OCI-LY7 (cell line): ENCODE measurements around the gene TMEM242. TPM values are rescaled to one million over a fixed set of nuclear protein-coding genes. Genes with fewer than 3 reads are reported as not detected.

Experiments used
- BruUV-seq: library from RNA; stranded (reverse); fragments of 400-500 nt; replicated peaks from 2 replicates; lab custom pipeline; 2021; lab: Mats Ljungman, UMichigan
- CTCF ChIA-PET: fragments of 300-600 bp; sonication (Branson Sonifier 250); formaldehyde crosslinking; loops from one replicate; lab custom pipeline; 2022; ENCODE audit warnings: antibody characterized with exemption; ENCODE audit not compliant: unreplicated experiment; lab: Charles Lee
- POLR2A ChIA-PET: fragments of 300-600 bp; sonication (Branson Sonifier 250); formaldehyde crosslinking; loops from one replicate; lab custom pipeline; 2022; ENCODE audit warnings: antibody characterized with exemption; lab: Charles Lee
- DNase-seq: peaks from one replicate; pipeline ENCODE4 v3.0.0-alpha.2; 2015; ENCODE audit warnings: low spot score
- H2AFZ ChIP-seq: fragments of 200-600 bp; sonication (generic), shearing (Covaris generic); 2 replicates; pipeline ENCODE4 v1.6.1; 2014; ENCODE audit warnings: mild to moderate bottlenecking, antibody characterized with exemption, low read length, moderate library complexity
- H3K27ac ChIP-seq: fragments of 200-600 bp; sonication (generic); 2 replicates; pipeline ENCODE4 v1.5.1; 2014; ENCODE audit warnings: mixed run types, low read depth, mild to moderate bottlenecking, moderate library complexity, low read length, inconsistent platforms; ENCODE audit not compliant: poor library complexity, severe bottlenecking
- H3K36me3 ChIP-seq: fragments of 200-600 bp; sonication (generic); 2 replicates; pipeline ENCODE4 v1.6.1; 2014; ENCODE audit warnings: mild to moderate bottlenecking, antibody characterized with exemption, low read length, moderate library complexity, mixed read lengths; ENCODE audit not compliant: insufficient read depth
- H3K4me1 ChIP-seq: fragments of 200-600 bp; sonication (generic); 2 replicates; pipeline ENCODE4 v1.5.1; 2014; ENCODE audit warnings: mild to moderate bottlenecking, low read length; ENCODE audit not compliant: insufficient read depth, poor library complexity, severe bottlenecking
- H3K4me2 ChIP-seq: fragments of 200-600 bp; sonication (generic); 2 replicates; pipeline ENCODE4 v1.6.1; 2014; ENCODE audit warnings: mild to moderate bottlenecking, low read length
- H3K4me3 ChIP-seq: fragments of 200-600 bp; sonication (generic); 2 replicates; pipeline ENCODE4 v1.5.1; 2014; ENCODE audit warnings: mild to moderate bottlenecking, low read depth, low read length; ENCODE audit not compliant: poor library complexity, severe bottlenecking
- H3K79me2 ChIP-seq: fragments of 200-600 bp; sonication (generic); 2 replicates; pipeline ENCODE4 v1.6.1; 2016; ENCODE audit warnings: low read depth, mild to moderate bottlenecking, low read length, moderate library complexity, mixed read lengths; ENCODE audit not compliant: insufficient read depth
- H3K9me2 ChIP-seq: fragments of 200-600 bp; sonication (generic); 2 replicates; pipeline ENCODE4 v1.6.1; 2016; ENCODE audit warnings: mild to moderate bottlenecking, low read length, mixed read lengths; ENCODE audit not compliant: insufficient read depth
- H3K9me3 ChIP-seq: fragments of 200-600 bp; sonication (generic); 2 replicates; pipeline ENCODE4 v1.6.1; 2014; ENCODE audit warnings: mild to moderate bottlenecking, mixed run types, low read length, mixed read lengths
- H4K20me1 ChIP-seq: fragments of 200-600 bp; sonication (generic); 2 replicates; pipeline ENCODE4 v1.6.1; 2014; ENCODE audit warnings: mild to moderate bottlenecking, antibody characterized with exemption, low read length, moderate library complexity, mixed read lengths; ENCODE audit not compliant: insufficient read depth
- CTCF ChIP-seq: fragments of 200-600 bp; sonication (generic); conservative IDR thresholded peaks from 2 replicates; pipeline ENCODE4 v1.5.1; 2014; ENCODE audit warnings: mild to moderate bottlenecking, antibody characterized with exemption, low read length, moderate library complexity, mixed read lengths
- EZH2phosphoT487 ChIP-seq: fragments of 200-600 bp; sonication (generic); IDR thresholded peaks from 2 replicates; pipeline ENCODE4 v1.6.1; 2018; ENCODE audit warnings: low read depth, borderline replicate concordance, mild to moderate bottlenecking, mixed run types, antibody characterized with exemption, low read length, moderate library complexity, mixed read lengths
- intact Hi-C: fragments of 100-400 bp; cut with micrococcal nuclease; formaldehyde crosslinking; loops from one replicate; pipeline ENCODE4 v1.10.0; 2022; ENCODE audit not compliant: unreplicated experiment
- total RNA-seq, 2 experiments: library from RNA; depleted of rRNA in 1 of 2; stranded (reverse); fragments of >200 nt in 1 of 2; shearing (Covaris generic) in 1 of 2; gene quantifications; 2 replicates each; pipeline ENCODE4 v1.2.3, GENCODE V29; 2014 to 2022

The TMEM242 gene
- total RNA-seq, 2 experiments from 2014 or later, result 4.5 to 9.2 TPM

- Histone ChIP-seq H2AFZ (no peak overlapping the region), H3K79me2 (no peaks in the 10 kb centered on the region), H3K4me2 (no peak overlapping the region), H3K9me3 (peaks cover 7% of the 10 kb centered on the region; the same call in 1 of the 2 replicates), H3K9me2 (no peaks in the 10 kb centered on the region), H4K20me1 (no peaks in the 10 kb centered on the region), H3K27ac (no peak overlapping the region), H3K4me3 (no peak overlapping the region), H3K36me3 (no peaks in the 10 kb centered on the region), H3K4me1 (no peaks in the 10 kb centered on the region)
- no TSS peak for BruUV-seq
- ChIA-PET POLR2A (interaction anchor here (0.5 kb wide), 1 partner anchor 21 kb away, joined by 3 read pairs; no protein-coding TSS in a partner anchor), CTCF (no interaction called here)
- DNase-seq, result no peak
- intact Hi-C loops, result no loop called here
- TF ChIP-seq CTCF (no peak), EZH2phosphoT487 (no peak)
These were observed 79.1 kb downstream of the TMEM242 start for GRCh38 chr6:157244175-157244574.

- intact Hi-C loops, result no loop called here
- no peaks in the 10 kb centered on the region for H3K36me3 ChIP-seq
- ChIA-PET POLR2A (no interaction called here), CTCF (no interaction called here)
- no TSS peak for BruUV-seq
- H3K9me3 ChIP-seq, result no peaks in the 10 kb centered on the region
- H3K27ac ChIP-seq, result no peak overlapping the region
- H3K4me1 ChIP-seq, result no peaks in the 10 kb centered on the region
- no peak for DNase-seq
- no peaks in the 10 kb centered on the region for H3K79me2 ChIP-seq
- H3K4me2 ChIP-seq, result no peak overlapping the region
- no peak overlapping the region for H3K4me3 ChIP-seq
- H2AFZ ChIP-seq, result no peak overlapping the region
- H4K20me1 ChIP-seq, result no peaks in the 10 kb centered on the region
- TF ChIP-seq CTCF, result no peak
- TF ChIP-seq EZH2phosphoT487, result no peak
- H3K9me2 ChIP-seq, result no peaks in the 10 kb centered on the region
These were observed 80.5 kb downstream of the TMEM242 start for GRCh38 chr6:157242791-157243190.

GRCh38 chr6:157240960-157241311, 82.4 kb downstream of the TMEM242 start:
- H2AFZ ChIP-seq, result no peak overlapping the region
- H3K4me3 ChIP-seq, result no peak overlapping the region
- no TSS peak for BruUV-seq
- no peaks in the 10 kb centered on the region for H3K36me3 ChIP-seq
- no peak overlapping the region for H3K27ac ChIP-seq
- H4K20me1 ChIP-seq, result no peaks in the 10 kb centered on the region
- CTCF ChIA-PET, result no interaction called here
- no peak overlapping the region for H3K4me2 ChIP-seq
- TF ChIP-seq EZH2phosphoT487, result no peak
- no peak for TF ChIP-seq CTCF
- H3K9me2 ChIP-seq, result no peaks in the 10 kb centered on the region
- POLR2A ChIA-PET, result no interaction called here
- intact Hi-C loops, result no loop called here
- no peaks in the 10 kb centered on the region for H3K79me2 ChIP-seq
- no peaks in the 10 kb centered on the region for H3K9me3 ChIP-seq
- no peaks in the 10 kb centered on the region for H3K4me1 ChIP-seq
- no peak for DNase-seq
